Mononuclear cell (primary cell): ENCODE measurements around the gene RIPPLY1. TPM values are rescaled to one million over a fixed set of nuclear protein-coding genes. Genes with fewer than 3 reads are reported as not detected.

Experiments
- H3K27me3 ChIP-seq: 2 replicates; pipeline ENCODE4 v1.6.0; 2011; ENCODE audit warnings: low read length, control low read depth; ENCODE audit not compliant: insufficient read depth
- H3K4me1 ChIP-seq: 2 replicates; pipeline ENCODE4 v1.5.1; 2011; ENCODE audit warnings: mild to moderate bottlenecking, low read length, control low read depth; ENCODE audit not compliant: insufficient read depth
- H3K4me3 ChIP-seq: 2 replicates; pipeline ENCODE4 v1.5.1; 2011; ENCODE audit warnings: mild to moderate bottlenecking, low read length, moderate library complexity
- H3K9me3 ChIP-seq: 2 replicates; pipeline ENCODE4 v1.5.1; 2011; ENCODE audit warnings: low read depth, mild to moderate bottlenecking, control low read depth, low read length
- total RNA-seq: library from RNA; depleted of rRNA; stranded (reverse); fragments of >200 nt; gene quantifications from one replicate; pipeline ENCODE4 v1.2.3, GENCODE V29; 2012

RIPPLY1 gene
- total RNA-seq = not detected

- H3K4me3 ChIP-seq = no peak within 1 kb of the TSS
- no peaks in the 10 kb centered on the region for H3K9me3 ChIP-seq
- no peaks in the 10 kb centered on the region for H3K4me1 ChIP-seq
- H3K27me3 ChIP-seq = no peaks in the 10 kb centered on the region
Observed at GRCh38 chrX:106903291-106903824, at the start of gene RIPPLY1. Gene RIPPLY1 (minus strand): TSS chrX:106903341. CDS start chrX:106903287, 54 bp downstream.

GRCh38 chrX:106952538-106952937 is 49.4 kb upstream of the RIPPLY1 start:
- no peaks in the 10 kb centered on the region for H3K27me3 ChIP-seq
- no peaks in the 10 kb centered on the region for H3K9me3 ChIP-seq
- H3K4me1 ChIP-seq = no peaks in the 10 kb centered on the region
- no peak overlapping the region for H3K4me3 ChIP-seq

GRCh38 chrX:106952089-106952488 is 48.9 kb upstream of the RIPPLY1 start:
- no peaks in the 10 kb centered on the region for H3K27me3 ChIP-seq
- no peaks in the 10 kb centered on the region for H3K9me3 ChIP-seq
- H3K4me3 ChIP-seq = no peak overlapping the region
- H3K4me1 ChIP-seq = no peaks in the 10 kb centered on the region

GRCh38 chrX:106951230-106951629 is 48.1 kb upstream of the RIPPLY1 start:
- no peak overlapping the region for H3K4me3 ChIP-seq
- no peaks in the 10 kb centered on the region for H3K27me3 ChIP-seq
- H3K9me3 ChIP-seq = no peaks in the 10 kb centered on the region
- H3K4me1 ChIP-seq = no peaks in the 10 kb centered on the region

- Histone ChIP-seq H3K4me1 (no peaks in the 10 kb centered on the region), H3K4me3 (no peak overlapping the region), H3K9me3 (no peaks in the 10 kb centered on the region), H3K27me3 (no peaks in the 10 kb centered on the region)
Observed at GRCh38 chrX:106950381-106950780, 47.2 kb upstream of the RIPPLY1 start.

- H3K4me1 ChIP-seq = no peaks in the 10 kb centered on the region
- no peak overlapping the region for H3K4me3 ChIP-seq
- H3K27me3 ChIP-seq = no peaks in the 10 kb centered on the region
- H3K9me3 ChIP-seq = no peaks in the 10 kb centered on the region
Observed at GRCh38 chrX:106949366-106949765, 46.2 kb upstream of the RIPPLY1 start.

- H3K9me3 ChIP-seq = no peaks in the 10 kb centered on the region
- no peaks in the 10 kb centered on the region for H3K4me1 ChIP-seq
- no peak overlapping the region for H3K4me3 ChIP-seq
- H3K27me3 ChIP-seq = no peaks in the 10 kb centered on the region
Observed at GRCh38 chrX:106948641-106949040, 45.5 kb upstream of the RIPPLY1 start.

GRCh38 chrX:106946464-106946863 is 43.3 kb upstream of the RIPPLY1 start:
- no peaks in the 10 kb centered on the region for H3K9me3 ChIP-seq
- H3K4me1 ChIP-seq = no peaks in the 10 kb centered on the region
- no peak overlapping the region for H3K4me3 ChIP-seq
- H3K27me3 ChIP-seq = no peaks in the 10 kb centered on the region

GRCh38 chrX:106940068-106940467 is 36.9 kb upstream of the RIPPLY1 start:
- H3K27me3 ChIP-seq = no peaks in the 10 kb centered on the region
- no peak overlapping the region for H3K4me3 ChIP-seq
- H3K4me1 ChIP-seq = no peaks in the 10 kb centered on the region
- no peaks in the 10 kb centered on the region for H3K9me3 ChIP-seq

GRCh38 chrX:106939566-106939965 is 36.4 kb upstream of the RIPPLY1 start:
- Histone ChIP-seq H3K27me3 (no peaks in the 10 kb centered on the region), H3K4me3 (no peak overlapping the region), H3K4me1 (no peaks in the 10 kb centered on the region), H3K9me3 (no peaks in the 10 kb centered on the region)

- Histone ChIP-seq H3K27me3 (no peaks in the 10 kb centered on the region), H3K9me3 (no peaks in the 10 kb centered on the region)
Observed at GRCh38 chrX:106936246-106936645, 33.1 kb upstream of the RIPPLY1 start.

GRCh38 chrX:106935175-106935574 is 32.0 kb upstream of the RIPPLY1 start:
- no peaks in the 10 kb centered on the region for H3K4me1 ChIP-seq

More at GRCh38 chrX:106936246-106936645, 33.1 kb upstream of the RIPPLY1 start:
- no peaks in the 10 kb centered on the region for H3K4me1 ChIP-seq
- no peak overlapping the region for H3K4me3 ChIP-seq

GRCh38 chrX:106933538-106933961 is 30.4 kb upstream of the RIPPLY1 start:
- H3K4me1 ChIP-seq = no peaks in the 10 kb centered on the region
- H3K9me3 ChIP-seq = no peaks in the 10 kb centered on the region
- no peak overlapping the region for H3K4me3 ChIP-seq
- H3K27me3 ChIP-seq = no peaks in the 10 kb centered on the region

More at GRCh38 chrX:106935175-106935574, 32.0 kb upstream of the RIPPLY1 start:
- Histone ChIP-seq H3K9me3 (no peaks in the 10 kb centered on the region), H3K27me3 (no peaks in the 10 kb centered on the region), H3K4me3 (no peak overlapping the region)

- H3K27me3 ChIP-seq = no peaks in the 10 kb centered on the region
- no peaks in the 10 kb centered on the region for H3K9me3 ChIP-seq
- H3K4me1 ChIP-seq = no peaks in the 10 kb centered on the region
- no peak overlapping the region for H3K4me3 ChIP-seq
Observed at GRCh38 chrX:106932960-106933537, 29.9 kb upstream of the RIPPLY1 start.

- Histone ChIP-seq H3K4me3 (no peak overlapping the region), H3K4me1 (no peaks in the 10 kb centered on the region), H3K9me3 (no peaks in the 10 kb centered on the region), H3K27me3 (no peaks in the 10 kb centered on the region)
Observed at GRCh38 chrX:106932492-106932923, 29.4 kb upstream of the RIPPLY1 start.

GRCh38 chrX:106931831-106932491 is 28.8 kb upstream of the RIPPLY1 start:
- no peaks in the 10 kb centered on the region for H3K4me1 ChIP-seq
- H3K4me3 ChIP-seq = no peak overlapping the region

More at GRCh38 chrX:106931831-106932491, 28.8 kb upstream of the RIPPLY1 start:
- Histone ChIP-seq H3K9me3 (no peaks in the 10 kb centered on the region), H3K27me3 (no peaks in the 10 kb centered on the region)
